GM12891 (cell line): Measurements from ENCODE around the gene MAGEA9B.

Source experiments
- POLR2A ChIP-seq: IDR thresholded peaks from 2 replicates; pipeline ENCODE4 v1.6.1; 2011; ENCODE audit warnings: low read depth, low read length, control low read depth
- POLR2AphosphoS5 ChIP-seq: IDR thresholded peaks from 2 replicates; pipeline ENCODE4 v1.6.1; 2011; ENCODE audit warnings: low read depth, low read length, control low read depth
- POU2F2 ChIP-seq: IDR thresholded peaks from 2 replicates; pipeline ENCODE4 v1.6.1; 2011; ENCODE audit warnings: low read depth, mild to moderate bottlenecking, control low read depth, low read length, moderate library complexity
- SPI1 ChIP-seq: IDR thresholded peaks from 2 replicates; pipeline ENCODE4 v1.6.1; 2011; ENCODE audit warnings: low read depth, low read length, control low read depth
- TAF1 ChIP-seq: IDR thresholded peaks from 2 replicates; pipeline ENCODE4 v1.6.1; 2011; ENCODE audit warnings: low read depth, low read length, control low read depth

GRCh38 chrX:149628280-149628679, 41.0 kb upstream of the MAGEA9B start:
- no peak for TF ChIP-seq POLR2A
- TF ChIP-seq POLR2AphosphoS5, result no peak
- TF ChIP-seq SPI1, result no peak
- TF ChIP-seq TAF1, result no peak
- no peak for TF ChIP-seq POU2F2
